Activated naive CD4-positive, alpha-beta T cell treated with anti-CD3 and anti-CD28 coated beads, Interleukin-2, amount 50 U/mL, for 24 hours (primary cell): ENCODE results near the gene CEP170.

Source experiments
- H3K27ac Mint-ChIP-seq: one replicate; pipeline ENCODE4 v1.8.0; 2021; ENCODE audit warnings: mild to moderate bottlenecking, mixed read lengths
- H3K27me3 Mint-ChIP-seq: one replicate; pipeline ENCODE4 v1.8.0; 2021; ENCODE audit warnings: mixed read lengths
- H3K36me3 Mint-ChIP-seq: one replicate; pipeline ENCODE4 v1.8.0; 2021; ENCODE audit warnings: mixed read lengths
- H3K4me1 Mint-ChIP-seq: one replicate; pipeline ENCODE4 v1.8.0; 2021; ENCODE audit warnings: mixed read lengths
- H3K4me3 Mint-ChIP-seq: one replicate; pipeline ENCODE4 v1.8.0; 2021; ENCODE audit warnings: mild to moderate bottlenecking, mixed read lengths
- H3K9me3 Mint-ChIP-seq: one replicate; pipeline ENCODE4 v1.8.0; 2021; ENCODE audit warnings: mixed read lengths

CEP170 gene

GRCh38 chr1:243255791-243256512 is 871 bp upstream of the CEP170 start, which contains the start of gene SDCCAG8:
Gene SDCCAG8, plus strand, starts transcription at chr1:243256041. Its CDS starts 133 bp downstream, at chr1:243256174.
- peaks cover 5% of the 10 kb centered on the region for H3K36me3 Mint-ChIP-seq
- peak within 1 kb of the TSS; percentile 95 for H3K4me3 Mint-ChIP-seq
- no peaks in the 10 kb centered on the region for H3K27me3 Mint-ChIP-seq
- peak within 1 kb of the TSS; percentile 97 for H3K27ac Mint-ChIP-seq
- peaks cover 54% of the 10 kb centered on the region for H3K4me1 Mint-ChIP-seq
- H3K9me3 Mint-ChIP-seq: no peaks in the 10 kb centered on the region

DNA sequence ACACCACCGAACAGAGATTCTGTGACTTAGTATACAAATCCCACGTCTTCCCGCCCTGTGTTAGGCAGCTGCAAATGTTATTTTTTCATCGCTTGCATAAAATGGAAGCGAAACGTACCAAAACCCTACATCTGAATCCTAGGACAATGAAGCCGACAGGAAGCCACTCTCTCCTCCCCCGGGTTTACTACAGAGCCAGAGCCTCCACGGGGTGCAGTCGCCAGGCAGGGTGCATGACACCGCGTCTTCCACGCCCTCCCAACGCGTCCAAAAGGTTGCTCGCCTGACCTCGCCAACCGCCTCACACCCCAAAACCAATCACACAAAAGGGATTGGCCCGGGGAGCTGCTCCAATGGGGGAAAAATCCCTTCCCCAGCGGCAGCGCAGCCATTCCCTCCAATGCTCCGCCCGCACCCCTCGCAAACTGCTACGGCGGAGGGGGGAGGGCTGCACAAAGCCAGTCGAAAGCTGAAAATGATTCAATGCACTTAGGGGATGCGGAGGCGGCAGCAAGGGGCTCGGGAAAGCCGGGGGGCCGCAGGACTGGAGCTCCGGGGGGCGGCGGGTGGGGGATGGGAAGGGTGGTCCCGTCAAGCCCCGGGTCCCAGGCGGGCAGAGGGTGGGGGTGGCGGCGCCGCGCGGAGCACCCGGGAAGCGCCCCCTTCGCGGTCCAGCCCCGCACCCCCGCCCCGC is 701 bp downstream of the CEP170 start:
- Mint-ChIP-seq H3K27me3 (no peaks in the 10 kb centered on the region), H3K4me1 (peaks cover 51% of the 10 kb centered on the region), H3K36me3 (peaks cover 2% of the 10 kb centered on the region), H3K4me3 (peak overlapping the region; percentile 100), H3K9me3 (no peaks in the 10 kb centered on the region), H3K27ac (peak overlapping the region; percentile 95)

DNA sequence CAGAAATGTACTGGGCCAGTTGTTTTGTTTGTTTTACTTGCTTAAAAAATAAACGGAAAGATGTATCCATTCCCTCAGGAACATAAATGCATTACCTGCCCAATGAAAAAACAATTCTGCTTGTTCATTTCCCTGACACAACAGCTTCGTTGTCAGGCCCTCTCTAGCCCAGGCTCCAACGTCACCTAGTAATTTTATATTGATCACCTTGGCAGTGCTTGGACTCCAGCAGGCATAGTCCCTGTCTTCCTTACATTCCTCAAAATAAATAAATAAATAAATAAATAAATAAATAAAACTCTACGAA is 1.2 kb downstream of the CEP170 start:
- H3K36me3 Mint-ChIP-seq: peaks cover 2% of the 10 kb centered on the region
- no peaks in the 10 kb centered on the region for H3K27me3 Mint-ChIP-seq
- H3K4me1 Mint-ChIP-seq: peaks cover 52% of the 10 kb centered on the region
- peak overlapping the region; percentile 100 for H3K4me3 Mint-ChIP-seq
- peak overlapping the region; percentile 74 for H3K27ac Mint-ChIP-seq
- H3K9me3 Mint-ChIP-seq: no peaks in the 10 kb centered on the region

GRCh38 chr1:243253211-243253925 is 1.7 kb downstream of the CEP170 start:
- H3K27ac Mint-ChIP-seq: peak overlapping the region; percentile 74
- H3K36me3 Mint-ChIP-seq: no peaks in the 10 kb centered on the region
- H3K4me1 Mint-ChIP-seq: peaks cover 52% of the 10 kb centered on the region
- no peaks in the 10 kb centered on the region for H3K9me3 Mint-ChIP-seq
- H3K4me3 Mint-ChIP-seq: peak overlapping the region; percentile 100
- H3K27me3 Mint-ChIP-seq: no peaks in the 10 kb centered on the region

DNA sequence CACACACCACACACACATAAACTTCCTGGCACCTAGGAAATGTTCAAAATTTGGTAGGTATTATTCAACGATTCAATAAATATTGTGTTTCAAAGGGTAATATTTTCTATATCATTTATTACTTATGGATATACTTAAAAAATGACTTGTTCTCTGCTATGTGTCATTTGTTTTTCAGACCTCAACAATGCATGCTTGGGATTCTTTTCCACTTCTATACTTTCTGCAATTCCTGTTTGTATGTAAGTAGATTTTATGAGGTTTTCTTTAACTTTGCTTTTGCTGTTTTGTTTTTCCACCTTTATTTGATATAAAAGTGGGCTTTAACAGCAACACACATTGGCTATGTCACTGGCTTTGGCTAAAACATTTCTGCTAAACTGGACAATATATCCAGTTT is 3.5 kb downstream of the CEP170 start:
- H3K4me1 Mint-ChIP-seq: peaks cover 58% of the 10 kb centered on the region
- peaks cover 1% of the 10 kb centered on the region for H3K36me3 Mint-ChIP-seq
- no peaks in the 10 kb centered on the region for H3K9me3 Mint-ChIP-seq
- peak overlapping the region; percentile 52 for H3K4me3 Mint-ChIP-seq
- peak overlapping the region; percentile 63 for H3K27ac Mint-ChIP-seq
- H3K27me3 Mint-ChIP-seq: no peaks in the 10 kb centered on the region

DNA sequence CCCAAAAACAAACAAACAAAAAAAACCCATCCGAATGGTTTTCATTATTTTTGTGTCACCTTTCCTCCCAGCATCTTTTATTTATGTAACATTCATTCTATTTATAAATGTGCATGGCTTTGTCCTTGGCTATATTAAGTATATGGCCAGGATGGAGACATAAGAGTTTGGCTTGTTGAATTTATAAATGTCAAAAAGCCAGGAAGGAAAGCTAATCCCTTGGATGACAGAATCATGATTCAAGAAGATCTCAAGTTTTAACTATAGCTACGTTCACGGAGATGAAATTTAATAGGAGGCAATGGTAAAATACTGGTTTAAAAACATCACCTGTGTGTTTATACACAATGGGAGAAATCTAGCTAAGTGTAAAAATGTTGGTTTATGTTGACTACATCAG is 5.0 kb downstream of the CEP170 start:
- H3K4me3 Mint-ChIP-seq: no peak overlapping the region
- H3K36me3 Mint-ChIP-seq: peaks cover 1% of the 10 kb centered on the region
- H3K9me3 Mint-ChIP-seq: no peaks in the 10 kb centered on the region
- H3K27ac Mint-ChIP-seq: no peak overlapping the region
- no peaks in the 10 kb centered on the region for H3K27me3 Mint-ChIP-seq
- H3K4me1 Mint-ChIP-seq: peaks cover 58% of the 10 kb centered on the region

GRCh38 chr1:243249214-243249613 is 5.9 kb downstream of the CEP170 start:
- H3K4me1 Mint-ChIP-seq: peaks cover 55% of the 10 kb centered on the region
- peaks cover 1% of the 10 kb centered on the region for H3K36me3 Mint-ChIP-seq
- H3K27ac Mint-ChIP-seq: no peak overlapping the region
- H3K9me3 Mint-ChIP-seq: no peaks in the 10 kb centered on the region
- H3K27me3 Mint-ChIP-seq: no peaks in the 10 kb centered on the region
- no peak overlapping the region for H3K4me3 Mint-ChIP-seq

- H3K4me1 Mint-ChIP-seq: peaks cover 53% of the 10 kb centered on the region
- H3K4me3 Mint-ChIP-seq: no peak overlapping the region
- no peaks in the 10 kb centered on the region for H3K27me3 Mint-ChIP-seq
- H3K36me3 Mint-ChIP-seq: peaks cover 6% of the 10 kb centered on the region
- no peaks in the 10 kb centered on the region for H3K9me3 Mint-ChIP-seq
- H3K27ac Mint-ChIP-seq: no peak overlapping the region
Observed at GRCh38 chr1:243247901-243248300, 7.2 kb downstream of the CEP170 start.

- Mint-ChIP-seq H3K27me3 (no peaks in the 10 kb centered on the region), H3K9me3 (no peaks in the 10 kb centered on the region), H3K36me3 (peaks cover 7% of the 10 kb centered on the region), H3K27ac (no peak overlapping the region), H3K4me1 (peaks cover 48% of the 10 kb centered on the region), H3K4me3 (no peak overlapping the region)
Observed at GRCh38 chr1:243246916-243247315, 8.2 kb downstream of the CEP170 start.

DNA sequence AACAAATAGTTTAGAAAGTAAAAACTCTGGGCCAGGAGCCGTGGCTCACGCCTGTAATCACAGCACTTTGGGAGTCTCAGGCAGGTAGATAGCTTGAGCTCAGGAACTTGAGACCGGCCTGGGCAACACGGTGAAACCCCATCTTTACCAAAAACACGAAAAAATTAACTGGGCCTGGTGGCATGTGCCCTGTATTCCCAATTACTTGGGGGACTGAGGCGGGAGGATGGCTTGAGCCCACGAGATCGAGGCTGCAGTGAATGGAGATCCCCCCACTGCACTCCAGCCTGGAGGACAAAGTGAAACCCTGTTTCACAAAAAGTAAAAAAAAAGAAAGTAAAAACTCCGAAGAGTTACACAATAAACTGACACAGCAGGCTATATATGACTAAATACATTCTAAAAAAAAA is 10.6 kb downstream of the CEP170 start:
- Mint-ChIP-seq H3K36me3 (peaks cover 13% of the 10 kb centered on the region), H3K4me3 (no peak overlapping the region), H3K27ac (no peak overlapping the region), H3K9me3 (peaks cover under 1% of the 10 kb centered on the region), H3K4me1 (peaks cover 36% of the 10 kb centered on the region), H3K27me3 (no peaks in the 10 kb centered on the region)

GRCh38 chr1:243236604-243237252 is 18.4 kb downstream of the CEP170 start:
- Mint-ChIP-seq H3K4me3 (no peak overlapping the region), H3K9me3 (peaks cover 13% of the 10 kb centered on the region), H3K4me1 (peaks cover 24% of the 10 kb centered on the region), H3K36me3 (peaks cover 37% of the 10 kb centered on the region), H3K27me3 (no peaks in the 10 kb centered on the region), H3K27ac (no peak overlapping the region)

DNA sequence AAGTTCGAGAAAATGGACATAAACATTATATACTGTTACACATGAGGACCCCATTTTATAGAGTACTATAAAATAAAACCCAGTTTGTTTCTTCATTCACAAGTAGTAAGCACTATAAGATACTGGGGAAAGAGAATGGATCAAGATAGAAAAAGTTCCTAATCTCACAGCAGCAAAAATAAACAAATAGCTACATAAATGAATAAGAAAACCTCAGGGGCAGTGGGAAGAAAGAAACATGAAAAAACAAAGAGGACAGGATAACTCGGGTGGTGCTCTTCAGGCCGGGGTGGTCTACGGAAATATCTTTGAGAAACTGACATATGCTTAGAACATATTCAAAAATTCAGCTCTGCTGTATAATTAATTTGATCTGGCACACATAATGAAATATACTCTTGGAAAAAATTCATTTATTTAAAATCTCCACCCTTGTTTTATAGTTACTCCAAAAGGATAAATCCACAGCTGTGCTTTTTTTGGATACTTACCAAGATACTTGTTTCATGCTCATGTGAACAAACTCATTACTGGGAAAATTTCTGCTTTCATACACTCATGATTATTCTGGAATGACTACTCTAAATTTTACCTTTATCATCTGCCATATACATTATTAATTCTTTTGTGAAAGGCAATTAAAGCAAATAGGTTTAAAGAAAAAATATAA is 20.0 kb downstream of the CEP170 start:
- peaks cover 26% of the 10 kb centered on the region for H3K4me1 Mint-ChIP-seq
- peaks cover 21% of the 10 kb centered on the region for H3K9me3 Mint-ChIP-seq
- H3K36me3 Mint-ChIP-seq: peaks cover 44% of the 10 kb centered on the region
- H3K27ac Mint-ChIP-seq: no peak overlapping the region
- H3K4me3 Mint-ChIP-seq: no peak overlapping the region
- H3K27me3 Mint-ChIP-seq: no peaks in the 10 kb centered on the region

DNA sequence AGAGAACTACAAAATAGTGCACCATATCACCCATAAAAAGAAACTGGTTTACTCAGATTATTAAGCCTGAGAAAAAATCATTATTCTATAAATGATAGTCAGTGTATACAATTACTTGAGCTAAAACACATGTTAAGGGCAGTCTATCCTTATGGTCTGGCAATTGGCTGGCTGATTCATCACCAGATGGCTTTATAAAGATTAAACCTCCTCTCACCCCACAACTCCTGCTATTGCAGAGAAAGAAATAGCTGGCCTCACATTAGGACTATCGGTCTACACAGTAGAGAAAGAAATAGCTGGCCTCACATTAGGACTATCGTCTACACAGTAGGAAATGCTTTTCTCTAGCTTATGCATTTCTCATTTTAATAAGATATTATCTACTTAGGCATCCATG is 21.2 kb downstream of the CEP170 start:
- no peak overlapping the region for H3K27ac Mint-ChIP-seq
- peaks cover 16% of the 10 kb centered on the region for H3K9me3 Mint-ChIP-seq
- H3K4me1 Mint-ChIP-seq: peaks cover 27% of the 10 kb centered on the region
- H3K4me3 Mint-ChIP-seq: no peak overlapping the region
- H3K27me3 Mint-ChIP-seq: no peaks in the 10 kb centered on the region
- peaks cover 44% of the 10 kb centered on the region for H3K36me3 Mint-ChIP-seq

DNA sequence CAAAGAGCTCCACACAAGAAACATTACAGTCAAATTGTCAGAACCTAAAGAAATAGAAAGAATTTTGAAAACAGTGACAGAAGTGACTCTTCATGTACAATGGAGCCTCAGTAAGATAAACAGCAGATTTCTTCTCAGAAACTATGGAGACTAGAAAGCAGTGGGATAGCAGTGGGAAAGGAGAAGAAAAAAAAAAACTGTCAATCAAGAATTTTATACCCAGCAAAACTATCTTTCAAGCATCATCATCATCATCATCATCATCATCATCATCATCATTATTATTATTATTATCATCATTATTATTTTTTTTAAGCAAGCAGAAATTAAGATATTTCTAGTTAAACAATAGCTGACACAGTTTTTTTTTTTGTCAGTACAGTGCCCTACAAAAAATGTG is 24.2 kb downstream of the CEP170 start:
- H3K4me1 Mint-ChIP-seq: peaks cover 34% of the 10 kb centered on the region
- peaks cover 35% of the 10 kb centered on the region for H3K36me3 Mint-ChIP-seq
- H3K27me3 Mint-ChIP-seq: no peaks in the 10 kb centered on the region
- H3K9me3 Mint-ChIP-seq: peaks cover 15% of the 10 kb centered on the region
- H3K4me3 Mint-ChIP-seq: no peak overlapping the region
- H3K27ac Mint-ChIP-seq: no peak overlapping the region

DNA sequence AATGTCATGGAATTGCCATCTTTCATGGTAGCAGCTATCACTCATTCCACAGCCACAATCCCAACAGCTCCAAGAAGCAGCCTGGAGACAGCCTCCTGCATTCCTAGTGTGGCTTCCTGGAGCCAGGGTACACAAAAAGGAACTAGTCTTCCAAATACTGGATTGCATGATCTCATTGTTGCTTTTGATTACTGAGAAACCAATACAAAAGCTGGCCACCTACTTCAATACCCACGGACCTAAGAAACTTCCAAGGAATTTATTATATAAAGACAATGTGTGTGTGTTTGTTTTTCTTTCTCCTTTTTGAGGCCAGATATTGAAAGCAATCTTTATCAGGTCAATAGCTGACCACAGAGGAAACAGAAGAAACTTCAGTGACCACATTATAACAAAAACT is 25.6 kb downstream of the CEP170 start:
- peaks cover 9% of the 10 kb centered on the region for H3K9me3 Mint-ChIP-seq
- peaks cover 27% of the 10 kb centered on the region for H3K36me3 Mint-ChIP-seq
- no peak overlapping the region for H3K27ac Mint-ChIP-seq
- no peaks in the 10 kb centered on the region for H3K27me3 Mint-ChIP-seq
- no peak overlapping the region for H3K4me3 Mint-ChIP-seq
- H3K4me1 Mint-ChIP-seq: peaks cover 27% of the 10 kb centered on the region
